ENCODE results near the gene TCF7L2.

- TF ChIP-seq GATA2 (IDR thresholded peaks at IDR 0.05; ENCODE audit: low read depth, low read length) (no peak), GATA3 (IDR thresholded peaks at IDR 0.05; ENCODE audit: low read depth, low read length) (no peak)
Observed at GRCh38 chr10:113127901-113128283, 177.8 kb downstream of the TCF7L2 start.

Measured in SH-SY5Y (cell line).